K562 (cell line): ENCODE data around the gene LYAR. TPM values are rescaled to one million over a fixed set of nuclear protein-coding genes. Genes with fewer than 3 reads are reported as not detected.

Experiments
- ATAC-seq: fragments of 200-7000 bp; cut with Tn5 transposase; 3 replicates; pipeline ENCODE4 v1.9.1; 2020; ENCODE audit warnings: moderate library complexity
- BruUV-seq: library from RNA; stranded (reverse); fragments of 400-500 nt; replicated peaks from 2 replicates; lab custom pipeline; 2021; lab: Mats Ljungman, UMichigan
- CTCF ChIA-PET: fragments of 300-600 bp; formaldehyde crosslinking; extraction: SDS; loops from one replicate; lab custom pipeline; 2021; ENCODE audit warnings: low intra/inter-chr PET ratio; lab: Yijun Ruan, JAX
- POLR2A ChIA-PET: fragments of 300-600, 350-650 bp; sonication (Branson Sonifier 250); formaldehyde crosslinking; extraction: SDS; loops from one replicate; lab custom pipeline; 2021; ENCODE audit warnings: antibody characterized with exemption, inconsistent platforms; lab: Yijun Ruan, JAX
- DNase-seq, 4 experiments: peaks; one replicate each; pipeline versions ENCODE4 v3.0.0 to v3.0.0-alpha.2; 2011 to 2018; ENCODE audit warnings: low spot score in 3 of 4, mixed read lengths in 3 of 4; ENCODE audit errors: extremely low read depth in 1 of 4
- FAIRE-seq: peaks from 2 replicates; lab custom pipeline; 2011; peaks lifted over from hg19 to GRCh38; lab: Jason Lieb, UNC
- H2AFZ ChIP-seq: 2 replicates; pipeline ENCODE4 v1.6.0; 2011; ENCODE audit warnings: low read depth, low read length, control low read depth, inconsistent platforms
- H3K27ac ChIP-seq: fragments of 200-600 bp; 3 replicates; pipeline ENCODE4 v1.8.0; 2011; ENCODE audit warnings: low read depth, mild to moderate bottlenecking, control low read depth, inconsistent platforms, low read length, moderate library complexity, mixed read lengths; ENCODE audit errors: extremely low read depth
- H3K27me3 ChIP-seq, 2 experiments: fragments of 300-600 bp in 1 of 2; 2 replicates in 1 of 2; 3 replicates in 1 of 2; pipeline versions ENCODE4 v1.6.0 to v1.8.0; 2011; ENCODE audit warnings: inconsistent platforms in 2 of 2, low read length in 2 of 2, mild to moderate bottlenecking in 1 of 2, mixed read lengths in 1 of 2, moderate library complexity in 1 of 2; ENCODE audit not compliant: control insufficient read depth in 2 of 2, insufficient read depth in 2 of 2
- H3K36me3 ChIP-seq: fragments of 300-600 bp; 3 replicates; pipeline ENCODE4 v1.8.0; 2011; ENCODE audit warnings: mild to moderate bottlenecking, low read length, inconsistent platforms; ENCODE audit not compliant: control insufficient read depth, insufficient read depth
- H3K4me1 ChIP-seq, 2 experiments: fragments of 200-600 bp in 1 of 2; replicated peaks in 1 of 2; 2 replicates in 1 of 2; 3 replicates in 1 of 2; pipeline versions ENCODE4 v1.5.1 to v1.8.0; 2011; ENCODE audit warnings: inconsistent platforms in 2 of 2, low read length in 2 of 2, mild to moderate bottlenecking in 1 of 2, mixed read lengths in 1 of 2, moderate library complexity in 1 of 2; ENCODE audit not compliant: control insufficient read depth in 2 of 2, insufficient read depth in 2 of 2
- H3K4me2 ChIP-seq: 2 replicates; pipeline ENCODE4 v1.6.1; 2011; ENCODE audit warnings: low read length, control low read depth, inconsistent platforms, mixed read lengths; ENCODE audit not compliant: insufficient read depth
- H3K4me3 ChIP-seq: fragments of 200-600 bp; sonication (generic), shearing (Covaris generic); 2 replicates; pipeline ENCODE4 v1.5.1; 2016; ENCODE audit warnings: control low read depth, inconsistent platforms
- H3K79me2 ChIP-seq: fragments of 200-600 bp; 3 replicates; pipeline ENCODE4 v1.8.0; 2011; ENCODE audit warnings: low read length, inconsistent platforms; ENCODE audit not compliant: control insufficient read depth, insufficient read depth
- H3K9ac ChIP-seq, 2 experiments: 2 replicates each; pipeline versions ENCODE4 v1.6.0 to v1.6.1; 2011; ENCODE audit warnings: low read depth in 2 of 2, low read length in 2 of 2, control low read depth in 1 of 2, inconsistent platforms in 1 of 2, mild to moderate bottlenecking in 1 of 2, mixed read lengths in 1 of 2; ENCODE audit not compliant: insufficient read depth in 1 of 2
- H3K9me1 ChIP-seq: one replicate; pipeline ENCODE4 v1.6.0; 2011; ENCODE audit warnings: inconsistent platforms, mild to moderate bottlenecking, low read length, moderate library complexity; ENCODE audit not compliant: control insufficient read depth, insufficient read depth
- H3K9me3 ChIP-seq: replicated peaks from 2 replicates; pipeline ENCODE4 v1.5.1; 2011; ENCODE audit warnings: low read depth, low read length, inconsistent platforms; ENCODE audit not compliant: control insufficient read depth, insufficient read depth
- H4K20me1 ChIP-seq: replicated peaks from 2 replicates; pipeline ENCODE4 v1.6.1; 2011; ENCODE audit warnings: low read length, inconsistent platforms, mixed read lengths; ENCODE audit not compliant: control insufficient read depth, insufficient read depth
- ELK3 ChIP-seq: fragments of 450-650 bp; formaldehyde crosslinking; IDR thresholded peaks from 2 replicates; pipeline ENCODE4 v1.4.0; 2020; ENCODE audit warnings: mild to moderate bottlenecking
- HSF4 ChIP-seq: fragments of 250-450 bp; sonication (Bioruptor Pico); IDR thresholded peaks from 2 replicates; pipeline ENCODE4 v2.1.2; 2022; ENCODE audit warnings: mild to moderate bottlenecking, moderate library complexity, borderline replicate concordance
- KAT2B ChIP-seq: IDR thresholded peaks from one replicate; pipeline ENCODE4 v1.6.1; 2012; ENCODE audit warnings: low read depth, mild to moderate bottlenecking, control low read depth, inconsistent platforms, low read length, moderate library complexity
- POLR3G ChIP-seq: IDR thresholded peaks from 2 replicates; pipeline ENCODE4 v1.6.1; 2011; ENCODE audit not compliant: insufficient read length, insufficient replicate concordance; ENCODE audit errors: extremely low read depth
- PRPF4 ChIP-seq: fragments of 200-400 bp; formaldehyde crosslinking; IDR thresholded peaks from one replicate; pipeline ENCODE4 v1.6.1; 2017; ENCODE audit warnings: low read length, low read depth, mild to moderate bottlenecking; ENCODE audit not compliant: insufficient read depth, poor library complexity, severe bottlenecking
- SRF ChIP-seq, 2 experiments: fragments of 250-450, 450-650 bp in 1 of 2; sonication (Bioruptor Pico) in 1 of 2; sonication (generic) in 1 of 2; formaldehyde crosslinking; IDR thresholded peaks; 2 replicates each; pipeline versions ENCODE4 v1.5.0 to v1.5.1; 2020 to 2022; ENCODE audit warnings: mild to moderate bottlenecking in 1 of 2, missing genetic modification reagents in 1 of 2
- ZNF551 ChIP-seq: fragments of 250-450 bp; sonication (Bioruptor Pico); IDR thresholded peaks from 2 replicates; pipeline ENCODE4 v1.5.0; 2021; ENCODE audit warnings: mild to moderate bottlenecking, moderate library complexity
- WGBS: fragments of 100-300 bp; shearing (Covaris generic); methylation state at CpG from one replicate; pipeline ENCODE4 v1.1.6; 2016; ENCODE audit warnings: low coverage, mixed read lengths; ENCODE audit not compliant: insufficient coverage; ENCODE audit errors: missing lambda C conversion rate; 5-methylcytosine and 5-hydroxymethylcytosine counted together
- in situ Hi-C: fragments of 300-500 bp; cut with MboI; formaldehyde crosslinking; loops from 4 replicates; pipeline ENCODE4 v1.15.0; 2018; ENCODE audit warnings: inconsistent platforms, mixed read lengths
- intact Hi-C: fragments of 100-400 bp; cut with micrococcal nuclease; formaldehyde crosslinking; loops from 2 replicates; pipeline ENCODE4 v1.14.2; 2022
- polyA plus RNA-seq, 8 experiments: library from polyadenylated mRNA; depleted of rRNA in 4 of 8; stranded (reverse) in 5 of 8; unstranded in 3 of 8; fragments of >200 nt; fragmentation: Nextera tagmentation in 2 of 8; fragmentation: Illumina TruSeq in 1 of 8; extraction: Ambion mirVana in 2 of 8; extraction: Trizol in 1 of 8; gene quantifications; 2 replicates each; pipeline versions ENCODE4 v1.2.1 to v1.2.3, GENCODE V29; 2011 to 2014; ENCODE audit warnings: inconsistent platforms in 1 of 8, missing spikeins in 1 of 8
- total RNA-seq, 7 experiments: library from RNA; depleted of rRNA in 6 of 7; stranded (reverse); fragments of >200 nt in 6 of 7; fragmentation: Illumina TruSeq in 2 of 7; extraction: Trizol in 2 of 7; gene quantifications; 2 replicates each; pipeline versions ENCODE4 v1.2.1 to v1.2.3, GENCODE V29; 2011 to 2021; ENCODE audit warnings: low replicate concordance in 1 of 7
- TF ChIP-seq, protein P1 (sequence below): fragments of 450-650 bp; IDR thresholded peaks from 2 replicates; pipeline ENCODE4 v1.6.1; 2017; ENCODE audit warnings: antibody characterized with exemption

LYAR gene
- total and polyA plus RNA-seq, 9 of the 15 experiments (the other 6 are each of a cell fraction or from before 2014, with no cell fraction given) = 28.3 to 172 (median 127) TPM

DNA sequence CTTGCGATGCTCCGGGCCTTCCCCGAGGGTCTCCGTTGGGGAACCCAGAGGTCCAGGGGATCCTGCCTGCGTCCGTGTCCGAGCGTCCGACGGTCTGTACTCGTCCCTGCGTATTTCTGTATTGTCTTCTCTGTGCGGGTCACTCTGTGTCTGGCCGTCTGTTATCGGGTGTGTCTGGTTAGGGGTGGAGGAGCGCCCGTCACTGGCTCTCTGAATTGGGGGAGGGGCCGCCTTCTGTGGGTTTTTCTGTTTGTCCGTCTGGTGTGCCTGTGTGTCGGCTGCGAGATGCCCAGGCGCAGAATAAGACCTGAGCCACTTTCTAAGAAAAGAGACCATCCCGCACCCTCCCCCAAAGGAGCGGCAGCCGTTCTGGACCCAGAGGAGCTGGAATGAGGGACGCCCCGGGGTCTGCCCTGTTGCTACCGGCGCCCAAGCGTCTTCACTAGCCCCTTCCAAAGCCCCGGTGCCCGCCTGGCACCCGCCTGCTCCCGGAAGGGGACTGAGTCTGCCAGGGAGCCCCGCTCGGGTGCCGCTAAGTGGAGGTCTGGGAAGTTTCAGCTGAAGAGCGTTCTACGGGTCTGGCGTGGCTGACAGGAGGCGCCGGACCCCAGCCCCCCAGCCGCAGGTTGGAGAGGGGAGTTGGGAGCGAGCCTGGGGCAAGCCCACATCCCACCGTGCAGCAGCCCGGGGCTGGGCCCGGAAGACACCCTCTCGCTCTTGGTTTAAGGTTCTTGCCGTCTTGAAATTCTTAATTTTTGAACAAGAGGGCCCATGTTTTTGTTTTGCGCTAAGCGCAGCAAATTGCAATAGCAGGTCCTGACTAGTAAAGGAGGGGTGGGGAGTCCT, 62.2 kb downstream of the LYAR start:
- H3K9me1 ChIP-seq = no peaks in the 10 kb centered on the region
- peaks cover 0 to 18% of the 10 kb centered on the region in 2 experiments; a peak in 2 of 5 replicates for H3K4me1 ChIP-seq
- POLR2A ChIA-PET = no interaction called here
- H3K27me3 ChIP-seq = peaks cover 18 to 39% of the 10 kb centered on the region in 2 experiments; a peak in 4 of 5 replicates
- DNase-seq (peak in 1 of 4 experiments; percentile 18), ATAC-seq (no peak), FAIRE-seq (no peak)
- no peaks in the 10 kb centered on the region for H4K20me1 ChIP-seq
- intact Hi-C loops (no loop called here), in situ Hi-C loops (no loop called here)
- no peak overlapping the region for H3K4me2 ChIP-seq
- CTCF ChIA-PET = no interaction called here
- no peak overlapping the region for H3K9ac ChIP-seq
- H2AFZ ChIP-seq = no peak overlapping the region
- no peak overlapping the region for H3K27ac ChIP-seq
- H3K36me3 ChIP-seq = no peaks in the 10 kb centered on the region
- no peak overlapping the region for H3K4me3 ChIP-seq
- 0 out of 2 replicates have a peak, but pooled peaks cover under 1% of the 10 kb centered on the region for H3K9me3 ChIP-seq
- H3K79me2 ChIP-seq = no peaks in the 10 kb centered on the region
- no TSS peak for BruUV-seq
- no peak for TF ChIP-seq PRPF4
- WGBS = 7% methylated on average over 33 of the region's 51 CpGs

DNA sequence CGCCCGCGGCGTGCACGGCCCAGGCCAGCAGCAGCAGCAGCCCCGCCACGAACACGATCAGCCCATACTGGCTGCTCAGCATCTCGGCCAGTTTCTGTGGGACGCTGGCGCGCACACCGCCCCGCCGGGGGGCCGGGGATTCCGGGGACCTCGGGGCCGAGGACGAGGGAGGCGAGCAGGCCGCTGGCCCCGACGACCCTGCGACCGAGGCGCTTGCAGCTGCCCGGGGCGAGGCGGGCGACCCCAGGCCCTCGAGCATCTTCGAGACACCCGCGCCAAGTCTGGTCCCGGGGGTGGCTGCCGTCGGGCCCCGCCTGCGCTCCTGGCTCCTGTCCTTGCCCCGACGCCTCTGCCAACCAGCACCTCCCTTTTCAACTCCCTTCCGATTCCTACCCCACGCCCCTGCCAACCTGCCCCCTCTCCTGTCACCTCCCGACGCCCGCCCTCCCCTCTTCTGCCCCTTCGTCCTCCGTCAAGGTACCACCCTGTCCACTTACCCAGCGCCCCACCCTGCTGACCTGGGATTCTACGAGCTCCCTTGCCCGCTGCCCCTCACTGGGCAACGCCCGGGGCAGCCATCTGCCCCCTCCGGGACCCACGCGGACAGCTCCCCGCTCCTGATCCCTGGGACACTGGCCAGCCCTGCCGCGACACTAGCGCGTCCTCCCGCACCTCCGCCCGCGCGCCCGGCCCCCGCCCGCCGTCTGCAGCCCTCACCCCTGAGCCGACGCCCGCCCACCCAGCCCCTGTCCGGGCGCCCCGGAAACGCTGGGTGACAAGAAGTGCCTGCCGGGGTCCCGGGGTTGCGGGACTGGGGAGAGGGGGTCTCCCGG, 63.1 kb downstream of the LYAR start, which contains the start of gene OTOP1:
Gene OTOP1, minus strand, starts transcription at position 324 of the 833 bp plus-strand sequence. Its CDS starts 65 bp downstream, at position 259.
- H3K4me1 ChIP-seq = peaks cover 0 to 18% of the 10 kb centered on the region in 2 experiments; a peak in 2 of 5 replicates
- H3K9me3 ChIP-seq = no peaks in the 10 kb centered on the region
- H3K4me3 ChIP-seq = no peak within 1 kb of the TSS
- no peaks in the 10 kb centered on the region for H3K9me1 ChIP-seq
- FAIRE-seq (no peak), ATAC-seq (no peak), DNase-seq (peak in 1 of 4 experiments; percentile 15)
- no peaks in the 10 kb centered on the region for H3K79me2 ChIP-seq
- POLR2A ChIA-PET = no interaction called here
- in situ Hi-C loops (no loop called here), intact Hi-C loops (no loop called here)
- H3K4me2 ChIP-seq = no peak within 1 kb of the TSS
- no peaks in the 10 kb centered on the region for H4K20me1 ChIP-seq
- H3K27me3 ChIP-seq = peaks cover 18 to 39% of the 10 kb centered on the region in 2 experiments; a peak in 4 of 5 replicates
- no peak within 1 kb of the TSS for H2AFZ ChIP-seq
- WGBS = 14% methylated on average over 27 of the region's 82 CpGs
- BruUV-seq = no TSS peak
- no peak within 1 kb of the TSS for H3K9ac ChIP-seq
- H3K27ac ChIP-seq = no peak within 1 kb of the TSS
- CTCF ChIA-PET = no interaction called here
- no peaks in the 10 kb centered on the region for H3K36me3 ChIP-seq
- TF ChIP-seq, protein P1, sequence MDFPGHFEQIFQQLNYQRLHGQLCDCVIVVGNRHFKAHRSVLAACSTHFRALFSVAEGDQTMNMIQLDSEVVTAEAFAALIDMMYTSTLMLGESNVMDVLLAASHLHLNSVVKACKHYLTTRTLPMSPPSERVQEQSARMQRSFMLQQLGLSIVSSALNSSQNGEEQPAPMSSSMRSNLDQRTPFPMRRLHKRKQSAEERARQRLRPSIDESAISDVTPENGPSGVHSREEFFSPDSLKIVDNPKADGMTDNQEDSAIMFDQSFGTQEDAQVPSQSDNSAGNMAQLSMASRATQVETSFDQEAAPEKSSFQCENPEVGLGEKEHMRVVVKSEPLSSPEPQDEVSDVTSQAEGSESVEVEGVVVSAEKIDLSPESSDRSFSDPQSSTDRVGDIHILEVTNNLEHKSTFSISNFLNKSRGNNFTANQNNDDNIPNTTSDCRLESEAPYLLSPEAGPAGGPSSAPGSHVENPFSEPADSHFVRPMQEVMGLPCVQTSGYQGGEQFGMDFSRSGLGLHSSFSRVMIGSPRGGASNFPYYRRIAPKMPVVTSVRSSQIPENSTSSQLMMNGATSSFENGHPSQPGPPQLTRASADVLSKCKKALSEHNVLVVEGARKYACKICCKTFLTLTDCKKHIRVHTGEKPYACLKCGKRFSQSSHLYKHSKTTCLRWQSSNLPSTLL = no peak
- TF ChIP-seq KAT2B = no peak
- no peak for TF ChIP-seq ELK3
- TF ChIP-seq SRF (CRISPR knock-in tag; IDR thresholded peaks at IDR 0.05) = no peak
- TF ChIP-seq HSF4 (CRISPR knock-in tag) = no peak
- no peak for TF ChIP-seq ZNF551 (CRISPR knock-in tag)
- TF ChIP-seq POLR3G = no peak
